Renal cortical epithelial cell (primary cell): ENCODE data around the gene SMG1. TPM values are rescaled to one million over a fixed set of nuclear protein-coding genes. Genes with fewer than 3 reads are reported as not detected.
"Not testable (repeated sequence)": the region's sequence is repeated elsewhere in the genome, so short reads cannot be mapped to it uniquely, and the experiment has no call there.

Source experiments
- DNase-seq: peaks from one replicate; pipeline ENCODE4 v3.0.0-alpha.2; 2011; ENCODE audit warnings: low read depth
- total RNA-seq: library from RNA; depleted of rRNA; stranded (reverse); fragments of >200 nt; gene quantifications from 2 replicates; pipeline ENCODE4 v1.2.3, GENCODE V29; 2014

SMG1 gene
- total RNA-seq, 1 donor from 2014 or later = 135 TPM

DNA sequence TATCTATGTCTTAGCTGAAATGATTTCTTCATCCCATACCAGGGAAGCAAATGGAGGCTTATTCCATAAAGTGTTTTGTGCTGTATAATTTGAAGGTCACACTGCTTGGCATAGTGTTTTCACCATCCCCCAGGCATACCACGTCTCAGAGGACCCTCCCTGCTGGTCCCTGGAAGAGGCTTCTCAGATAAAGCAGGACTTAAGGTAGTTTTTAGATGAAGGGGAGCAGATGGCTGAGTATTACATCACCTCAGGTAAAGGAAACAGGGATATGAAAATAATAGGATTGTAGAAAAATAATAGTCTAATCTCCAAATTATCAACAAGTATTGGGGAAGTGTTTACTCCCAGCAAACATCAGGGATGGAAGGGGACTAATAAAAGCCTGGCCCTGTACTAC is 7.3 kb upstream of the SMG1 start:
- DNase-seq = no peak

DNA sequence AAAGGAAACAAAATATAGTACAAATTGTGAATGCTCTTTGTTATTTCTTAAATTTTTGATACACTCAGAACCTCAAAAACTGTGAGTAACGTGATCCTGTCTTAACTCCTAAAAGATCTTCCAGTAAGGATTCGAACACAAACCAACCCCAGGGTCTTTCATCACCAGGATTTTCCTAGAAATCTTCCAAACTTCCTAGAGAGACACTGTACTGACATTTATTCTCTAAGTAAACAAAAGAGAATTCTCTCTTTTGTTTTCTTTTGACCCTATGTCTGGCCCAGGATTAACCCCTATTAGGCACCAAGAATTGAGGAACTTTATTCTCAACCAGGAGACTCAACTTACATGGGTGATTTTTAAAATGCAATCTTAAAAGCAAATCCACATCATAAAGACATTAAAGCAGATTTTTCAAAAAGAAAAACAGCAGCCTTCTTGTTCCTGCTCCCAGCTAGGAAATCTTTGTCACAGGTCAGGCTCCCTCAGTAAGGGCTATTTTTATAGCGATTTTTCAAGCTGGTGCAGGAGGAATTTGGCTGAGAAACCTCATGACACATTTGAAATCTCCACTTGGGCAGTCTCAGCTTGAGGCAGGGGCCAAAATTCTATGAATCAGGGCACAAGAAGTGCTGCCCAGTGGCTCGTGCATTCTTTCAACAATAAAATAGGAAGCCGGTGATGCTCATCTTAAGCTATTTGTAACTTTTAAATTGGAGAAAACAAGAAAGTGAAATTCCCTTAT is 6.2 kb upstream of the SMG1 start:
- DNase-seq = peak; percentile 83

- DNase-seq = no peak
Observed at GRCh38 chr16:18931756-18932155, 5.5 kb upstream of the SMG1 start.

DNA sequence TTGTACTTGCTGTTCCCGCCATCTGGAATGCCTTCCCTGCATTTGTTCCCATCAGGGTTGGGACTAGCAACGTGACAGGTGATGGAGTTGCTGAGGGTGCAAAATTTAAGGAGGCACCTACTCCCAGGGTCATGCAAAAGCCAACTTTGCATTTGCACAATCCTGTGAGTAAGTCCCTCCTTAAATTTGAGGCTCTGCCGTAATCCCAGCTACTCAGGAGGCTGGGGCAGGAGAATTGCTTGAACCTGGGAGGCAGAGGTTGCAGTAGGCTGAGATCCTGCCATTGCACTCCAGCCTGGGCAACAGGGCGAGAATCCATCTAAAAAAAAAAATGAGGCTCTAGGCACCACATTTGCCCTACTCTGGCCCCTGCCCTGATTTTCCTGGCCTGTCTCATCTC is 3.9 kb upstream of the SMG1 start:
- DNase-seq = not testable (repeated sequence)

GRCh38 chr16:18928073-18928472 is 1.9 kb upstream of the SMG1 start:
- DNase-seq = peak; percentile 19

GRCh38 chr16:18925215-18925985 is 808 bp downstream of the SMG1 start:
- peak; percentile 35 for DNase-seq

DNA sequence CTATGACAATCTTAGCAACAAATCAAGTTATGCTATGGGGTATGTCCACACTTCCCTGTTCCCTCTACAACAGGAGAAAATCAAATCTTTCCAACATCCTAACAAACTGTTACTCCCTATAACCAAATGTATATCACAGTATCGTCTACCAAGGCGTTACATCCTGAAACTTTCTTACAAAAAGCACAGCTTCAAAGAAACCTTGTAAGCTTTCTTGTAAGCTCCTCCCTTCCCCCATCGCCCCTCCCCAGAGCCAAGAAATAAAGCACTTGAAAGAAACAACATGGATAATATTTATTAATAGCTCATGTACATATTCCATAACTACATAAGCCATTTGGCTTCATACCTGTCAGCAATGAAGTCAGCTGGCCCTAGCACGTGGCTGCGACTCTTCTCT is 2.3 kb downstream of the SMG1 start:
- not testable (repeated sequence) for DNase-seq

DNA sequence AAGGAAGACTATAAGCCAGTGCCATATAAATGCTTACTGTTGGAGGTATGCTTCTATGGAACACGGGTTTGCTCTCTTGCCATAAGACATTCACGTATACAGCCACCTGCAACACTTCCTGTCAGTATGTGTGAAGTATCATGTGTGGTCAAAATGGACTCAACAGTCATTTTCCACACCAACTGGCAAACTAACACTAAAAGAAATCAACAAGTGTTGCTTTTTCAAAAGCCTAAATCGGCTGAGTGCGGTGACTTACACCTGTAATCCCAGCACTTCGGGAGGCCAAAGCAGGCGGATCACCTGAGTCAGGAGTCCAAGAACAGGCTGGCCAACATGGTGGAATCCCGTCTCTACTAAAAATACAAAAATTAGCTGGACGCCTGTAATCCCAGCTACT is 3.1 kb downstream of the SMG1 start:
- DNase-seq = not testable (repeated sequence)

DNA sequence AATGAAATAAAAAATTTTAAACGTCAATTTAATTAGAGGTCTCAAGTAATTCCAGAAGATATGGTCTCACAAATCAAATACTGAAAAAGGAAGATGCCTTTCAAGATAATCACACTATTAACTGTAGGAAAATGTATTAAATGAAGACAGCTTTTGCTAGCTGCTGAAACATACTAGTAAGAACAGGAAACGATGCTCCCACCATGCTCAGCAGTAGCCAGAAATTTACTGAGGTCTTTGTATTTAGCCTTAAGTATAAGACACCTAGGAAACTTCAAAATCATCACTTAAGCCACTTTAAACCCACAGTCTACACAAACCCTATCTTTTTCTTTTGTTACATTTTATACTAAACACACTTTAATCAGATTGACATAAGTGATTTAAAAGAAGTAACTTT is 16.6 kb downstream of the SMG1 start:
- not testable (repeated sequence) for DNase-seq

GRCh38 chr16:18908716-18909115 is 17.5 kb downstream of the SMG1 start:
- DNase-seq = not testable (repeated sequence)

DNA sequence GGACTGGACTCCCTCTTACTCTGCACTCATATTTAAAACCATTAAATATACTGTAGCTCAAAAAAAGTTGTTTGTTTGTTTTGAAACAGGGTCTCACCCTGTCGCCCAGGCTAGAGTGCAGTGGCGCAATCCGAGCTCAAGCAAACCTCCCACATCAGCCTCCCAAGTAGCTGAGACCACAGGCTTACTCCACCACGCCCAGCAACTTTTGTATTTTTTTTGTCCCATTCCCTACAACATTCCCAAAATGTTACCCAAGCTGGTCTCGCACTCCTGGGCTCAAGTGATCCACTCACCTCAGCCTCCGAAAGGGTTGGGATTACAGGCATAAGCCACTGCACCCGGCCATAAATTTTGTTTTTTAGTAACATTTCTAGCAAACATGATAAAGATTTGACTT is 23.4 kb downstream of the SMG1 start:
- DNase-seq = not testable (repeated sequence)

DNA sequence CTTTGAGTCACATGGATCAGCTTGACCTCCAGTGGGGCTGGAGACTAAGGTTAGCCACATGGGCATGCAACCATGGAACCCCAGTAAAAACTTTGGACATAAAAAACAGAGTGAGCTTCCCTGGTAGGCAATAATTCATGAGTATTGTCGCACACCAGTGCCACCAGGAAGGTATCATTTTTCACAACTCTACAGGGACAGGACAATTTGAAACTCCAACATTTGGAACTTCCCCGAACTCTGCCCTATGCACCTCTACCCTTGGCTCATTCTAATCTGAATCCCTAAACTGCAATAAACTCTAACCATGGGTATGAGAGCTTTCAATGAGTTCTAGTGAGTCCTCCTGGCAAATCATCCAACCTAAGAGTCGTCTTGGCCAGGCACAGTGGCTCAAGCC is 24.2 kb downstream of the SMG1 start:
- not testable (repeated sequence) for DNase-seq

DNA sequence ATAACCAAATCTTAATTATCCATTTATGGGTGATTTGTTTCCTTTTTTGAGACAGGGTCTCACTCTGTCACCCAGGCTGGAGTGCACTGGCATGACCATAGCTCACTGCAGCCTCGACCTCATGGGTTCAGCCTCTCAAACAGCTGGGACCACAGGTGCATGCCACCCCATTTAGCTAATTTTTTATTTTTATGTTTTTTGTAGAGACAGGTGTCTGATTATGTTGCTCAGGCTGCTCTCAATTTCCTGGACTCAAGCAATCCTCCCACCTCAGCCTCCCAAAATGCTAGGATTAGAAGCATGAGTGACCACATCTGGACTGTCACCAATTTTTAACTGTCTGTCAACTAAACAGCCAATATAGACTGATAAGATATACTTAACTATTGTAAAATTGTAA is 25.0 kb downstream of the SMG1 start:
- not testable (repeated sequence) for DNase-seq

GRCh38 chr16:18884456-18884855 is 41.8 kb downstream of the SMG1 start:
- not testable (repeated sequence) for DNase-seq

DNA sequence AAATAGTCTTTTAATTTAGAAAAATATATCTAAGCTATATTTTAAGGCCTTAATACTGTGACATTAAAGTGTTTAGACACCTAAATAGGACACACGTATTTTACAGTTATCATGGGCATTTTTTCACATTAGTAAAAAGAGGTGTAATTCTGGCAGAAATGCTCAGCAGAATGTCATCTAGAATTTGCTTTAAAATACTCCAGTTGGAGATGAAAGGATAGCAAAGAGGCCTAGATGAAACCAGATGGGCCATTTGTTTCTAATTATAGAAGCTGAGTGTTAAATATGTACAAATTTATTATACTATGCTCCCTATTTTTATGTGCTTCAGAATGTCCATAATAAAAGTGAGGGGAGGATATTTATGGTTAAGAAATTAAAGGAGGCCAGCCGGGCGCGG is 48.5 kb downstream of the SMG1 start:
- not testable (repeated sequence) for DNase-seq

DNA sequence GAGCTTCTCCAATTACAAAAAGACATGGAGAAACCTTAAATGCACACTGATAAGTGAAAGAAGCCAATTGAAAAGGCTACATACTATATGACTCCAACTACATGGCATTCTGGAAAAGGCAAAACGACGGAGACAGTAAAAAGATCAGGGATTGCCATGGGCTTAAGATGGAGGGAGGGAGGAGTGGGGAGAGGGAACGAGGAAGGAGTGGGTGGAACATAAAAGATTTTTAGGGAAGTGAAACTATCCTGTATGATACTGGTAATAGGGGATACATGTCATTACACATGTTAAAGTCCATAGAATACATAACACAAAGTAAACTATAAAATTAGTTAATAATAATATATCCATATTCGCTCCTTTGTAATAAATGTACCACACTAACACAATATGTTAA is 48.9 kb downstream of the SMG1 start:
- not testable (repeated sequence) for DNase-seq

GRCh38 chr16:18876301-18876700 is 49.9 kb downstream of the SMG1 start:
- DNase-seq = not testable (repeated sequence)

DNA sequence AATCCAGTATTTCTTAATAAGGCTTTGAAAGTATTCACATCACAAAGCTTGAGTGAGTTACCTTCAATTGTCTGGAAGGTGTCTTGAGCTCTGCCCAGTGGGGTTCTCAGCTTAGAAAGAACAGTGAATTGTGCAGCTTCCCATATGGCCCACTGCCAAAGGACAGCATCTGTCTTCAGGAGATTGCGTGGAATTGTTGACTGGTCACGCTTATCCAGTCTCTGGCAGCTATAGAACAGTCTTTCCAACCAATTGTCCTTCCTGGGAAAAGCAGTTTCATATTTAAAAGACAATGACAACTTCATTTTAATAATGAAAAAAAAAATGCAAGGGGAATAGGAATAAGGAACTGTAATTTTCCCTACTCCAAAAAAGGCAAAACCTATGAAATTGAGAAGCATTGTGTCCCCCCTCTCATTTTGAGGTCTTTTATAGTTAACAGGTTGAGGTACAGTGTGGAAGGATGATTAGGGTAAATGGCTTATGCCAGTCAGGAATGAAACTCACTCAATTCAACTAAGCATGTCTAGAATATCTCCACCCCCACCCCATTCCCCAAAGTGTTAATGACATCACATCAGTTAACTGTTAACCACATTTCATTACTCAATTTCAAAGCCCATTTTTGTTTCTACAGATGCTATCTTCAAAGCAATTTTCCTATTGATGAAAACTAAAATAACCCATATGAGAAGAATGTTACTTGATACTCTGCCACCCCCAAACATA is 57.0 kb downstream of the SMG1 start:
- DNase-seq = peak; percentile 61

- DNase-seq = peak; percentile 65
Observed at GRCh38 chr16:18866277-18866823, 59.9 kb downstream of the SMG1 start.

DNA sequence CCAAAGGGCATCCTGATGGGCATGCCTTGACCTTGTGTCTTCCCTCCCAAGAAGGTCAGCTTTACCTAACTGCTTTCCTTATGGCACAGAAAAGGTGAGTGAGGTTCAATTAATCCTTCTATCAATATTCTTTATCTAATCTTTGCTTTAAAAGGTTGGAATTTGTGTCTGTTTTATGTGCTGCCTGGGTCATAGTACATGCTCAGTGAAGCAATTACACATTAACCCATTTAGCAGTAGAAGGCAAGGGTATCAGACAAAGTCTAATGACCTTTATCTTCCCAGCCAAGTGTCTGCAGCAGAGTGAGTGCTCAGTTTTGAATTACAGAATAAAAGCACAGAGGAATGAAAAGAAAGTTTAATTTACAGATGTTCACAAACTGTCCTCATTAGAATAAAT is 63.3 kb downstream of the SMG1 start:
- not testable (repeated sequence) for DNase-seq

DNA sequence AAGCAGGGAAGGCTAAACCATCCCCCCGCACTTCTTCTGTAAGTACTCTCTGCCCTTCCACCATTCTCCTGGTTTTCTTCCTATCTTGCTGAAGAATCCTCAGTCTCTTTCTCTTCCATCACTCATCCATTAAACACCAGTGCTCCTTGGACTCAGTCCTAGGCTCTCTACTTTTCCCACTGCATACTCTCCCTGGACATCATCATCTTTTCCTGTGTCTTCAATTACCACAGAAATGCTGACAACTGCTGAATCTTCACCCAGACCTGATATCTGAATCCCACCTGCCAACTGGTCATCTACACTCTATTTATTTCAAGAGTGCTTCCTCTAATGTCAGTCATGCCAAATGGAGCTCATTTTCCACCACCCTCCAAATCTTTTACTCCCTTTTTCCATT is 71.0 kb downstream of the SMG1 start:
- no peak for DNase-seq

- no peak for DNase-seq
Observed at GRCh38 chr16:18853694-18854093, 72.5 kb downstream of the SMG1 start.
